SK-N-SH (cell line): ENCODE measurements around the gene PSMD2. TPM values are rescaled to one million over a fixed set of nuclear protein-coding genes. Genes with fewer than 3 reads are reported as not detected.
A peak's percentile ranks its signal among the peaks of the same experiment; 100 is the strongest.

Experiments
- CTCF ChIA-PET: fragments of 300-600, 350-600 bp; formaldehyde crosslinking; extraction: SDS; loops from one replicate; lab custom pipeline; 2021; lab: Yijun Ruan, JAX
- POLR2A ChIA-PET: fragments of 350-600 bp; sonication (Branson Sonifier 250); formaldehyde crosslinking; extraction: SDS; loops from one replicate; lab custom pipeline; 2020; ENCODE audit warnings: antibody characterized with exemption, inconsistent platforms; lab: Yijun Ruan, JAX
- DNase-seq: peaks from one replicate; pipeline ENCODE4 v3.0.0; 2012
- H2AFZ ChIP-seq: fragments of 200-600 bp; sonication (generic); 2 replicates; pipeline ENCODE4 v1.8.1; 2016; ENCODE audit warnings: antibody characterized with exemption, mild to moderate bottlenecking, low read depth
- H3F3A ChIP-seq: fragments of 200-600 bp; sonication (generic); replicated peaks from 2 replicates; pipeline ENCODE3; 2016; ENCODE audit warnings: antibody characterized with exemption, mild to moderate bottlenecking; ENCODE audit not compliant: insufficient read depth
- H3K27ac ChIP-seq, 2 experiments: fragments of 200-500 bp in 1 of 2; fragments of 200-600 bp in 1 of 2; sonication (Bioruptor generic) in 1 of 2; sonication (generic), shearing (Covaris generic) in 1 of 2; 2 replicates each; pipeline versions ENCODE4 v1.5.1 to v1.6.1; 2014 to 2016; ENCODE audit warnings: low read depth in 2 of 2, inconsistent platforms in 1 of 2, low read length in 1 of 2, mild to moderate bottlenecking in 1 of 2, mixed read lengths in 1 of 2
- H3K27me3 ChIP-seq: fragments of 200-600 bp; sonication (generic), shearing (Covaris generic); 2 replicates; pipeline ENCODE4 v1.6.1; 2016; ENCODE audit warnings: mixed run types; ENCODE audit not compliant: insufficient read depth
- H3K36me3 ChIP-seq, 2 experiments: fragments of 200-500 bp in 1 of 2; fragments of 200-600 bp in 1 of 2; sonication (Bioruptor generic) in 1 of 2; sonication (generic) in 1 of 2; replicated peaks in 1 of 2; 2 replicates each; pipeline versions ENCODE3 to v1.5.1; 2014 to 2016; ENCODE audit warnings: low read length in 1 of 2, mild to moderate bottlenecking in 1 of 2; ENCODE audit not compliant: insufficient read depth in 2 of 2, control insufficient read depth in 1 of 2
- H3K4me1 ChIP-seq, 2 experiments: fragments of 200-500 bp in 1 of 2; fragments of 200-600 bp in 1 of 2; sonication (Bioruptor generic) in 1 of 2; sonication (generic), shearing (Covaris generic) in 1 of 2; 2 replicates each; pipeline versions ENCODE4 v1.5.1 to v1.6.1; 2014 to 2016; ENCODE audit warnings: low read depth in 1 of 2, low read length in 1 of 2, mixed run types in 1 of 2; ENCODE audit not compliant: insufficient read depth in 2 of 2, control insufficient read depth in 1 of 2
- H3K4me2 ChIP-seq: fragments of 200-600 bp; sonication (generic), shearing (Covaris generic); 2 replicates; pipeline ENCODE4 v1.6.1; 2017; ENCODE audit warnings: mixed run types
- H3K4me3 ChIP-seq, 2 experiments: fragments of 200-500 bp in 1 of 2; fragments of 200-600 bp in 1 of 2; sonication (Bioruptor generic) in 1 of 2; sonication (generic), shearing (Covaris generic) in 1 of 2; 2 replicates each; pipeline versions ENCODE4 v1.5.1 to v1.8.1; 2014 to 2016; ENCODE audit warnings: low read depth in 2 of 2, inconsistent platforms in 1 of 2, low read length in 1 of 2, mild to moderate bottlenecking in 1 of 2, mixed read lengths in 1 of 2, moderate library complexity in 1 of 2
- H3K79me2 ChIP-seq: fragments of 200-600 bp; sonication (generic); 2 replicates; pipeline ENCODE4 v1.8.1; 2017; ENCODE audit warnings: mild to moderate bottlenecking; ENCODE audit not compliant: insufficient read depth
- H3K9ac ChIP-seq: fragments of 200-600 bp; sonication (generic); 2 replicates; pipeline ENCODE4 v1.6.1; 2017; ENCODE audit warnings: mixed run types
- H3K9me2 ChIP-seq: fragments of 200-600 bp; sonication (generic); 2 replicates; pipeline ENCODE4 v1.6.1; 2017; ENCODE audit warnings: mixed run types
- H3K9me3 ChIP-seq: fragments of 200-600 bp; sonication (generic); 2 replicates; pipeline ENCODE4 v1.6.1; 2017; ENCODE audit warnings: mixed run types, mild to moderate bottlenecking, moderate library complexity
- H4K20me1 ChIP-seq: fragments of 200-600 bp; sonication (generic); 2 replicates; pipeline ENCODE4 v1.6.1; 2017; ENCODE audit warnings: mild to moderate bottlenecking, mixed run types; ENCODE audit not compliant: insufficient read depth
- CHD2 ChIP-seq: fragments of 150-350 bp; IDR thresholded peaks from 2 replicates; pipeline ENCODE4 v1.6.1; 2018; ENCODE audit warnings: low read length; ENCODE audit not compliant: partially characterized antibody
- ELF1 ChIP-seq: IDR thresholded peaks from 2 replicates; pipeline ENCODE4 v1.4.0; 2012
- EP300 ChIP-seq, 2 experiments: IDR thresholded peaks; 2 replicates each; pipeline versions ENCODE4 v1.4.0 to v1.6.1; 2012; ENCODE audit warnings: borderline replicate concordance in 1 of 2, low read depth in 1 of 2, low read length in 1 of 2
- FOXJ3 ChIP-seq: sonication (generic); formaldehyde crosslinking; IDR thresholded peaks from 2 replicates; pipeline ENCODE4 v1.5.1; 2020; ENCODE audit warnings: mild to moderate bottlenecking, missing genetic modification reagents
- FOXM1 ChIP-seq: IDR thresholded peaks from 2 replicates; pipeline ENCODE4 v1.4.0; 2012; ENCODE audit warnings: low read depth, mild to moderate bottlenecking
- GATA2 ChIP-seq: sonication (generic); formaldehyde crosslinking; IDR thresholded peaks from 2 replicates; pipeline ENCODE4 v1.5.0; 2020; ENCODE audit warnings: mild to moderate bottlenecking, missing genetic modification reagents
- JUND ChIP-seq: IDR thresholded peaks from 2 replicates; pipeline ENCODE4 v1.4.0; 2012
- NFIC ChIP-seq: IDR thresholded peaks from 2 replicates; pipeline ENCODE4 v1.4.0; 2012; ENCODE audit warnings: borderline replicate concordance
- RFX5 ChIP-seq: IDR thresholded peaks from 2 replicates; pipeline ENCODE4 v1.6.1; 2012; ENCODE audit warnings: mild to moderate bottlenecking, improper control_type of control experiment, low read length
- RXRA ChIP-seq: IDR thresholded peaks from 2 replicates; pipeline ENCODE4 v1.4.0; 2012; ENCODE audit warnings: low read depth, mild to moderate bottlenecking, borderline replicate concordance
- TAF1 ChIP-seq: IDR thresholded peaks from 2 replicates; pipeline ENCODE4 v1.6.1; 2012; ENCODE audit warnings: low read depth, mild to moderate bottlenecking, low read length, moderate library complexity, borderline replicate concordance
- TCF12 ChIP-seq: IDR thresholded peaks from 2 replicates; pipeline ENCODE4 v1.4.0; 2012
- TEAD4 ChIP-seq: IDR thresholded peaks from 2 replicates; pipeline ENCODE4 v1.4.0; 2012; ENCODE audit warnings: mild to moderate bottlenecking, borderline replicate concordance; ENCODE audit not compliant: insufficient read depth
- WGBS: methylation state at CpG from one replicate; pipeline ENCODE4 v1.1.6; 2017; ENCODE audit warnings: low lambda C conversion rate; 5-methylcytosine and 5-hydroxymethylcytosine counted together
- polyA plus RNA-seq, 3 experiments: library from polyadenylated mRNA; depleted of rRNA; stranded (reverse); fragments of >200 nt; gene quantifications; 2 replicates each; pipeline ENCODE4 v1.2.3, GENCODE V29; 2012
- TF ChIP-seq, protein P1 (sequence below): fragments of 150-350 bp; IDR thresholded peaks from 2 replicates; pipeline ENCODE4 v1.6.1; 2017; ENCODE audit warnings: antibody characterized with exemption, low read length, low read depth, borderline replicate concordance
- TF ChIP-seq, protein P2 (sequence below): IDR thresholded peaks from 2 replicates; pipeline ENCODE4 v1.4.0; 2012; ENCODE audit warnings: low read depth
- TF ChIP-seq, protein P3 (sequence below): IDR thresholded peaks from 2 replicates; pipeline ENCODE4 v1.4.0; 2012; ENCODE audit warnings: low read depth, borderline replicate concordance
- TF ChIP-seq, protein P4 (sequence below): IDR thresholded peaks from 2 replicates; pipeline ENCODE4; 2012
- TF ChIP-seq, protein P5 (sequence below): fragments of 200-600 bp; sonication (generic); IDR thresholded peaks from 2 replicates; pipeline ENCODE4 v1.6.1; 2017; ENCODE audit warnings: antibody characterized with exemption, mild to moderate bottlenecking, moderate library complexity
- TF ChIP-seq, protein P6 (sequence below): IDR thresholded peaks from 2 replicates; pipeline ENCODE4 v1.4.0; 2012; ENCODE audit warnings: low read depth, borderline replicate concordance
- TF ChIP-seq, protein P7 (sequence below): fragments of 150-350 bp; IDR thresholded peaks from 2 replicates; pipeline ENCODE4 v1.6.1; 2016; ENCODE audit warnings: mild to moderate bottlenecking, low read depth, low read length

PSMD2 gene
- polyA plus RNA-seq, 1 of the 3 experiments (the other 2 are of a cell fraction) = 328 TPM

DNA sequence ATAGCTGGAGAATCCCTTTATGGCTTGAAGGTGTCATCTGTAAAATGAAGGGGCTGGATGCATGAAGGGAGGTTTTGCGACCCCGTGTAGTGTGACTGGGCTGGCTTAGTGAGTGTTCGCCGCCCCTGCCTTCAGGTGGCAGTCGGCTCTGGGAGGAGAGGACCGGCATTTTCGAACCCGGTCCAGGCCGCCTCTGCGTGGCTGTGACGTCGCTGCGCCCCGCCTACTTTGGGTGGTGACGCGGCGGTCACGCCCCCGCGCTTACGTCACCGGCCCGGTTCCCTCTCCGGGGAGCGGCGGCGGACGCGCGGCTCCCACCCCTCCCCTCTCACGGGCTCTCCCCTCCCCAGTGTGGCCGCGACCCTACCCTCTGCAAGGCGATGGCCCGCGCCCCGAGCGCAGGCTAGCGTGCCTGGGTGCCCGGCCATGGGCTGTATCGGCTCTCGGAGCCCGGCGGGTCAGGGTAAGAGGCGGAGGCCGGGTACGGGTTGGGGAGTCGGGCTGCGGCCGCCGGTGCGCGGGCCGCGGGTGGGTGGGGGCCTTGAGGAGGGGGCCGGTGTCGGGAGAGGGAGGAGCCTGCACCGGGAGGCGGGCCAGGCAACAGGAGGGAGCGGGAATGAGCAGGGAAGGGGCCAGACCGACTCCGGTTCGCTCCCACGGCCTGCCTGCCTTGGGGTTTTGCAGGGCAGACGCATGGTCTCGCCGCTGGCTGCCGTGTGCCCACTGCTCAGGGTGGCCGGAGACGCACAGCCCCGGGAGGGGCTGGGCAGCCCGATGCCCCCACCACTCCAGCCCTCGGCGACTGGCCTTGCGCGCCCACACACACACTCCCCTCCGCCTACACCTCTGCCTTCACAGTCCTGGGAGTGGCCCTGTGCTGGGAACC lies 36.9 kb downstream of the PSMD2 start (continued):
- no peak for TF ChIP-seq FOXM1
- 0 out of 2 replicates have a peak, but pooled peaks have one; percentile 6 for TF ChIP-seq TEAD4
- TF ChIP-seq JUND = peak; percentile 49; the same call in 1 of the 2 replicates
- TF ChIP-seq ELF1 = peak; percentile 33; the same call in 1 of the 2 replicates
- no peak for TF ChIP-seq FOXJ3 (CRISPR knock-in tag)
- TF ChIP-seq, protein P1, sequence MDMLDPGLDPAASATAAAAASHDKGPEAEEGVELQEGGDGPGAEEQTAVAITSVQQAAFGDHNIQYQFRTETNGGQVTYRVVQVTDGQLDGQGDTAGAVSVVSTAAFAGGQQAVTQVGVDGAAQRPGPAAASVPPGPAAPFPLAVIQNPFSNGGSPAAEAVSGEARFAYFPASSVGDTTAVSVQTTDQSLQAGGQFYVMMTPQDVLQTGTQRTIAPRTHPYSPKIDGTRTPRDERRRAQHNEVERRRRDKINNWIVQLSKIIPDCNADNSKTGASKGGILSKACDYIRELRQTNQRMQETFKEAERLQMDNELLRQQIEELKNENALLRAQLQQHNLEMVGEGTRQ = peak; percentile 24; the same call in 1 of the 2 replicates
- TF ChIP-seq, protein P2, sequence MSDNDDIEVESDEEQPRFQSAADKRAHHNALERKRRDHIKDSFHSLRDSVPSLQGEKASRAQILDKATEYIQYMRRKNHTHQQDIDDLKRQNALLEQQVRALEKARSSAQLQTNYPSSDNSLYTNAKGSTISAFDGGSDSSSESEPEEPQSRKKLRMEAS = peak; percentile 30; the same call in 1 of the 2 replicates
- no peak for TF ChIP-seq NFIC
- TF ChIP-seq EP300 (IDR thresholded peaks at IDR 0.05; ENCODE audit: borderline replicate concordance in 1 of 2, low read depth in 1 of 2, low read length in 1 of 2) = no peak
- no peak for TF ChIP-seq GATA2 (CRISPR knock-in tag)
- no peak for TF ChIP-seq CHD2
- no peak for TF ChIP-seq RXRA
- TF ChIP-seq RFX5 = no peak

DNA sequence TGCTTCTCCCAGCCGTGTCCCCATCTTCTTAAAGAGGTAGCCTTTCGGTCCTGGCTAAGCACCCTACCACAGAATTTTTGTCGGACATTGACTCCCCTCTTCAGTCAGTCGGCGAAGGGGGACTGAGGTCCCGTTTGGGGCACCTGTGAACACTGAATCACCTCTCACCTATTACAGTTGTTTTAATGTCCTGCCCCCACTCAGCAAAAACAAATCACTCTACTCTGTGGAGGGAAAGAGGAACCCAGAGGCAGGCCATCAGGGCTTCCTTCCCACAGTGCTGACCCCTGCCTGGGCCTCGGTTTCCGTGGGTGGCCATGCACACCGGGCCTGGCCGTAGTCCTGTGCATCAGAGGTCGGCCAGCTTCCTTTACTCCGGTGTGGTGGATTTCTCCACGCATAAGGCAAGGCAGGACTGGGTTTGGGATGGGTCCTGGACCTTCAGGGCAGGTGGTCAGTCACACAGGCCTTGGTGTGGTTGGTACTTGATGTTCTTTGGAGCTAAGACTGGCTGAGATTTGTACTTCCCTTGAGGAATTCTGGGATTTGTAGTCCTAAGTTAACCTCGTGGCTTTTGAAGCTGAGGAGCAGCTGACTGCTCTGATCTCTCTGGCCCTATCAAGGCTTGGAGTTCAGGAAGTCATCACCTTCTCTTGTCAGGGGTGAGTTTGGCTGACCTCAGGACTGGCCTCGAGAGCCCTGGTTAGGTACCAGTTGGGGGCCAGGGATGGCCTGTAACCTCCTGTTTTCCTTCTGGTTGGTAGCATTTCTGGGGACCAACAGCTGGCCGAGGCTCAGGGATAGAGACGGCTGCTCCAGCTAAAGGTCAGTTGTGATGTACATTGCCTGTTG lies 37.7 kb downstream of the PSMD2 start:
- DNase-seq = peak; percentile 67
- WGBS = 19% methylated on average over 7 of the region's 17 CpGs
- H3K4me3 ChIP-seq = peak overlapping the region; percentile 72 to 74
- POLR2A ChIA-PET = interaction anchor here (0.7 to 3.1 kb wide), 7 partner anchors 9 to 32 kb away, joined by 3 to 19 read pairs (median 4); partner anchors contain the start of genes CLCN2 and POLR2H
- peaks cover 22 to 37% of the 10 kb centered on the region in 2 experiments for H3K36me3 ChIP-seq
- no peak overlapping the region for H2AFZ ChIP-seq
- H3K9me2 ChIP-seq = no peaks in the 10 kb centered on the region
- H4K20me1 ChIP-seq = peaks cover 22% of the 10 kb centered on the region
- H3K27me3 ChIP-seq = no peaks in the 10 kb centered on the region
- peak overlapping the region; percentile 85 for H3K4me2 ChIP-seq
- H3K9ac ChIP-seq = peak overlapping the region; percentile 83
- H3K9me3 ChIP-seq = no peaks in the 10 kb centered on the region
- CTCF ChIA-PET = interaction anchor here (0.7 to 5.2 kb wide), 5 partner anchors 9 to 53 kb away, joined by 3 to 63 read pairs (median 4); no protein-coding TSS in a partner anchor
- H3K27ac ChIP-seq = peak overlapping the region; percentile 90 to 92
- peaks cover 37 to 49% of the 10 kb centered on the region in 2 experiments; a peak in 3 of 4 replicates for H3K4me1 ChIP-seq
- H3F3A ChIP-seq = peaks cover 40% of the 10 kb centered on the region
- H3K79me2 ChIP-seq = peaks cover 74% of the 10 kb centered on the region
- TF ChIP-seq NFIC = no peak
- no peak for TF ChIP-seq TEAD4
- TF ChIP-seq, protein P3, sequence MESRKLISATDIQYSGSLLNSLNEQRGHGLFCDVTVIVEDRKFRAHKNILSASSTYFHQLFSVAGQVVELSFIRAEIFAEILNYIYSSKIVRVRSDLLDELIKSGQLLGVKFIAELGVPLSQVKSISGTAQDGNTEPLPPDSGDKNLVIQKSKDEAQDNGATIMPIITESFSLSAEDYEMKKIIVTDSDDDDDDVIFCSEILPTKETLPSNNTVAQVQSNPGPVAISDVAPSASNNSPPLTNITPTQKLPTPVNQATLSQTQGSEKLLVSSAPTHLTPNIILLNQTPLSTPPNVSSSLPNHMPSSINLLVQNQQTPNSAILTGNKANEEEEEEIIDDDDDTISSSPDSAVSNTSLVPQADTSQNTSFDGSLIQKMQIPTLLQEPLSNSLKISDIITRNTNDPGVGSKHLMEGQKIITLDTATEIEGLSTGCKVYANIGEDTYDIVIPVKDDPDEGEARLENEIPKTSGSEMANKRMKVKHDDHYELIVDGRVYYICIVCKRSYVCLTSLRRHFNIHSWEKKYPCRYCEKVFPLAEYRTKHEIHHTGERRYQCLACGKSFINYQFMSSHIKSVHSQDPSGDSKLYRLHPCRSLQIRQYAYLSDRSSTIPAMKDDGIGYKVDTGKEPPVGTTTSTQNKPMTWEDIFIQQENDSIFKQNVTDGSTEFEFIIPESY = no peak
- TF ChIP-seq, protein P4, sequence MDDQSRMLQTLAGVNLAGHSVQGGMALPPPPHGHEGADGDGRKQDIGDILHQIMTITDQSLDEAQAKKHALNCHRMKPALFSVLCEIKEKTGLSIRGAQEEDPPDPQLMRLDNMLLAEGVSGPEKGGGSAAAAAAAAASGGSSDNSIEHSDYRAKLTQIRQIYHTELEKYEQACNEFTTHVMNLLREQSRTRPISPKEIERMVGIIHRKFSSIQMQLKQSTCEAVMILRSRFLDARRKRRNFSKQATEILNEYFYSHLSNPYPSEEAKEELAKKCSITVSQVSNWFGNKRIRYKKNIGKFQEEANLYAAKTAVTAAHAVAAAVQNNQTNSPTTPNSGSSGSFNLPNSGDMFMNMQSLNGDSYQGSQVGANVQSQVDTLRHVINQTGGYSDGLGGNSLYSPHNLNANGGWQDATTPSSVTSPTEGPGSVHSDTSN = no peak
- TF ChIP-seq, protein P5, sequence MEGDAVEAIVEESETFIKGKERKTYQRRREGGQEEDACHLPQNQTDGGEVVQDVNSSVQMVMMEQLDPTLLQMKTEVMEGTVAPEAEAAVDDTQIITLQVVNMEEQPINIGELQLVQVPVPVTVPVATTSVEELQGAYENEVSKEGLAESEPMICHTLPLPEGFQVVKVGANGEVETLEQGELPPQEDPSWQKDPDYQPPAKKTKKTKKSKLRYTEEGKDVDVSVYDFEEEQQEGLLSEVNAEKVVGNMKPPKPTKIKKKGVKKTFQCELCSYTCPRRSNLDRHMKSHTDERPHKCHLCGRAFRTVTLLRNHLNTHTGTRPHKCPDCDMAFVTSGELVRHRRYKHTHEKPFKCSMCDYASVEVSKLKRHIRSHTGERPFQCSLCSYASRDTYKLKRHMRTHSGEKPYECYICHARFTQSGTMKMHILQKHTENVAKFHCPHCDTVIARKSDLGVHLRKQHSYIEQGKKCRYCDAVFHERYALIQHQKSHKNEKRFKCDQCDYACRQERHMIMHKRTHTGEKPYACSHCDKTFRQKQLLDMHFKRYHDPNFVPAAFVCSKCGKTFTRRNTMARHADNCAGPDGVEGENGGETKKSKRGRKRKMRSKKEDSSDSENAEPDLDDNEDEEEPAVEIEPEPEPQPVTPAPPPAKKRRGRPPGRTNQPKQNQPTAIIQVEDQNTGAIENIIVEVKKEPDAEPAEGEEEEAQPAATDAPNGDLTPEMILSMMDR = no peak
- TF ChIP-seq TAF1 = no peak
- TF ChIP-seq TCF12 = no peak
- TF ChIP-seq, protein P6, sequence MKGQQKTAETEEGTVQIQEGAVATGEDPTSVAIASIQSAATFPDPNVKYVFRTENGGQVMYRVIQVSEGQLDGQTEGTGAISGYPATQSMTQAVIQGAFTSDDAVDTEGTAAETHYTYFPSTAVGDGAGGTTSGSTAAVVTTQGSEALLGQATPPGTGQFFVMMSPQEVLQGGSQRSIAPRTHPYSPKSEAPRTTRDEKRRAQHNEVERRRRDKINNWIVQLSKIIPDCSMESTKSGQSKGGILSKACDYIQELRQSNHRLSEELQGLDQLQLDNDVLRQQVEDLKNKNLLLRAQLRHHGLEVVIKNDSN = peak; percentile 47; the same call in 1 of the 2 replicates
- TF ChIP-seq, protein P7, sequence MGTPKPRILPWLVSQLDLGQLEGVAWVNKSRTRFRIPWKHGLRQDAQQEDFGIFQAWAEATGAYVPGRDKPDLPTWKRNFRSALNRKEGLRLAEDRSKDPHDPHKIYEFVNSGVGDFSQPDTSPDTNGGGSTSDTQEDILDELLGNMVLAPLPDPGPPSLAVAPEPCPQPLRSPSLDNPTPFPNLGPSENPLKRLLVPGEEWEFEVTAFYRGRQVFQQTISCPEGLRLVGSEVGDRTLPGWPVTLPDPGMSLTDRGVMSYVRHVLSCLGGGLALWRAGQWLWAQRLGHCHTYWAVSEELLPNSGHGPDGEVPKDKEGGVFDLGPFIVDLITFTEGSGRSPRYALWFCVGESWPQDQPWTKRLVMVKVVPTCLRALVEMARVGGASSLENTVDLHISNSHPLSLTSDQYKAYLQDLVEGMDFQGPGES = no peak
